ENCODE results near the gene GPR61.
A peak's percentile ranks its signal among the peaks of the same experiment; 100 is the strongest.

Gene GPR61

DNA sequence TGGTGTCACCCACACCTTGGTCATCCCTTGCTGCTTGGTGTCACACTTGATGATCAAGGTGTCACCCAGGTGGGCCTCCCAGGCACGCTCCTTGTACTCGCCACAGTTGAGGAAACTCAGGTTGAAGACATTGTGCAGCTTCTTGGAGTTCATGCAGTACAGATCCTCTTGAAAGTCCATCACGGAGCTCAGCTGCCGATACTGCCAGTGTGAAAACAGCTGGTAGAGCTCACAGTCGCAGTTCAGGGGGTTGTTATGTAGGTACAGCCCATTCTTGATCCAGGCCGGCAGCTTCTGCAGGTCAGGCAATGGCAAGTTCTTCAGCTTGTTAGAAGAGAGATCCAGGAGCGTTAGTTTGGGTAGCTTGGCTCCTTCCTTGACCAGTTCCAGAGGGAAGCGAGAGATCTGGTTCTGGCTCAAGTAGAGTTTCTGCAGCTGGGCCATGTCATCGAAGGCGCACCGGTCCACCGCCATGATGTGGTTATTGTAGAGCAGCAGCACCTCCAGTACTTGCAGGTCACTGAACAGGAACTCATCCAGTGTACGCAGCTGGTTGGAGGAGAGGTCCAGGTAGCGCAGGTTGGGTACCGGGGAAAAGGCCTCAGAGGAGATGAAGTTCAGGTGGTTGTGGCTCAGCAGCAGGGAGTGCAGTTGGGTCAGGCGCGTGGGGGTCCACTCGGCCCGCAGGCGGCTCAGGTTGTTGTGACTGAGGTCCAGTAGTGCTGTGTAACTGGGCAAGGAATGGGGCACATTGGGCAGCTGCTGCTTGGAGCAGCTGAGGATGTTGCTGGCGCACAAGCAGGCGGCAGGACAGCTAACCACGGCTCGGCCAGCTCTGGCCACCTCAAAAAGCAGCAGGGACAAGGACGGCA, 31.4 kb upstream of the GPR61 start:
- DNase-seq = peak in 1 of 51 donors; percentile 11

DNA sequence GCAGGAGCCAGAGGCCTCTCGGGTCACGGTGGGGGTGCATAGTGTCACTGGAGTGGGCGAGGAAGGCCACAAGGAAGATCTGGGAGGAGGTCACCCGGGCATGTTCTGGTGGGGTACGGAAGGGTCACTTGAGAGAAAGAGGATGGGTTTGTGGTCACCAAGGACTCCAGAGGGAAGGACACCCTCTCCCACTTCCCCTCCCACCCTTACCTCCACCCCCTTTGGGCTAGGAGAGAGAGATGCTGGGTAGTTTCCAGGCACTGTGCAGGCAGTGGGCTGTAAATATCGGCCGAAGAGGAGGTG, 30.8 kb upstream of the GPR61 start:
- no peak for DNase-seq

GRCh38 chr1:109509176-109510134, 30.2 kb upstream of the GPR61 start, which contains the start of gene AMIGO1:
AMIGO1 (minus strand) TSS chr1:109509727; CDS start chr1:109508912, 815 bp downstream.
- peak in 24 of 51 donors; percentile 12 to 69 (median 30) for DNase-seq

- no peak for DNase-seq
Observed at GRCh38 chr1:109513110-109513710, 26.5 kb upstream of the GPR61 start.

GRCh38 chr1:109514846-109515245, 24.8 kb upstream of the GPR61 start:
- DNase-seq = no peak

DNA sequence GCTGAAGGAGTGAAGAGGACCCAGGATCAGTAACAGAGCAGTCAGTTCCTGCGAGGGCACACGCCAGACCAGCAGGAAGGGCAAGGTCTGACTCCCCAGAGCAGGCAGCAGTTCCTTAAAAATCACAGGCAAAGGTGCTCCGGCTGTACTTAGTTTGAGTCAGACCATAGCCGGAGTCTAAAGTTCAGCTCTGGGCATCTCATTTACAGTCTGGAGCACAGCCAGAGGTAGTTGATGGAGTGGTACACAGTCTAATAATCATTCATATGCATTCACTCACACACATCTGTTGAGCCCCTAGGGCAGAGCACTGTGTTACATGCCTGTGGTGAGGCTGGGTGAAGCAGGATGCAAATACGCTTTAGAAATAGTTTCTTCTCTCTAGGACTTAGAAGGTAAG, 22.8 kb upstream of the GPR61 start:
- DNase-seq = no peak

- no peak for DNase-seq
Observed at GRCh38 chr1:109517337-109517736, 22.3 kb upstream of the GPR61 start.

DNA sequence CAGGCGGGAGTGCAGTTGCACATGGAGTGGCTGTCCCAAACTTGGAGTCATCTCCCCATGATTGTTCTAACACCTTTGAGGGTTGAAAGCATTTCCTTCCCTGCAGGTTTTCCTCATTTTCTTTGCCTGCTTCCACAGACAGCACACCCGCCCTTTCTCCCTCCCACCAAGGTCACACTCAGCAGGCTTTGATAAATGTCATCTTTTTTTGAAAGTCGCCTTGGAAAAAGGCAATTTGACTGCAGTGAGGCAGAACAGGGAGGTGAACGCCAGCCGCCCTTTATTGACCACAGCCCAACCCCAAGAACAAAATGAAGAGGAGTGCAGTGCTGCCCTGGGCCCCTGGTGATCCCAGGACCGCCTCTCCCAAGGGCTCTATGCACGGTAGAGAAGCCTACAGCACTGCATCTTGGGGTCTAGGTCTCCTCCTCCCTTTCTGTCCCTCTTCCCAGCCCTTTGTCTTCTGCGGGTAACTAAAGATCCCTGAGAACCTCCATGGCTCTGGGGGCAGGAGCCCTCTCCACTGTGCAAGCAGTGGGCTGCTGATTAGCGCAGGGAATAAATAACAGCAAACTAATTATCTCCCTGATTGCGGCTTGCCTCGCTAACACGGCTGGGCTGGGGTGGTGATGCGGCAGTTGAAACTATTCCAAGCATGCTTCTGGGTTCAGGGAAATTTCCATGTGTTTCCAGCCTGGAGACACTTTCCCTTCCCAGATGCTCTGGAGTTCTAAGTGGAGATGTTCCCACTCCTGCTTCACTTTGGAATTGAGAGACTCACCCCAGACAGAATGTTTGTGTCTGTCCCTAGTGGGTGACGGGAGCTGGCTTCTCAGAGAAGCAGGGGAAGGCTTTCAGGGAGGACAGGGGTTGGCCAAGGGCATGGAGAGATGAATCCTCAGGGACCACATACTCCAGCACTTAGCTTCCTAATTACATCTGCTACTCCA, 18.4 kb upstream of the GPR61 start:
- DNase-seq = no peak

- no peak for DNase-seq
Observed at GRCh38 chr1:109522026-109522425, 17.6 kb upstream of the GPR61 start.

DNA sequence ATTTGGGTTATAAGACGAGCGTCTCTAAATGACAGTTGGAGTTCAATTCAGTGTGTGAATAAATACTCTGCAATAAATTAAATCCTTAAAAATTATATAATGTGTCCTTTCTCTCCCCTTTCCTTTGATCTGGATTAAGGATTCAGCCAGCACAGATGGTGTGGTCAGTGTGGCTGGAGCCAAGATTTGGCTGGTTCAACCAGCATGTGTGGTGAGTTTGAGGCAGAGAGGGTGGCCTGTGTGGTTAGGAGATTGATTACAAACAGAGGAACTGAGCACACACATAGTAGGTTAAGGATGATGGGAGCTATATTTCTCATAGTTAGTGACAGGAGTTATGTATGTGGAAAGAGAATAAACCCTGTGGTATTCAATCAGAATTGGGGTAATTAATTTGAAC, 16.0 kb upstream of the GPR61 start:
- no peak for DNase-seq

DNA sequence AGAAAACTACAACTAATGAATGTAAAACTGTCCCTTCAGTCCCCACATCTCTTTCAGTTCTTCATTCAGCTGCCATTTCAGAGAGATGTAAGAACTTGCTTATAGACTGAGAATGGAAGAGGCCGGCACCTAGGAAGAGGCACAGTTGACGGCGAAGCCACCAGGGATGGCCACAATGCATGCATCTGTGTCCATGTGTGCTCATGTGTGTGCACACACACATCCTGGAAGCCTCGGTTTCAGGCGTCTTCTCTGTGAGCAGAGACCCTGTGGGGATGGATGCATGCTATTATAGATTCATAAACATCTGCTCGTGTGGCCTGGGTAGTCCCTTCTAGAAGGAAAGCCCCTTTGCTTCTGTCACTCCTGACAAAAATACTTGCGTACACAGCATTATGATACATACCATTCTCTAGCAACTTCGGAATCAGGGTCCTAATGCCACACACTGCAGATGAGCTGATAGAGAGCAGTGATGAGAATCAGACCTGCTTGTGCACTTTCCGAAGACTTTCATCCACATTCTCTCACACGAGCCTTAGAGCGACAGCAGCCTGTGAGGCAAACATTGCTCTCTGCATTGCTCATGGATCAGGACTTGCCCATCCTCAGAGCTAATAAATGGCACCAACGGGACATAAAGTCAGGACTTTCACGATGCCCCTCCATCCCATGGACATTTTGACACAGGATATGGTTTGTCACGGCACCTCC, 12.4 kb upstream of the GPR61 start:
- no peak for DNase-seq

- no peak for DNase-seq
Observed at GRCh38 chr1:109527846-109528695, 11.6 kb upstream of the GPR61 start.

DNA sequence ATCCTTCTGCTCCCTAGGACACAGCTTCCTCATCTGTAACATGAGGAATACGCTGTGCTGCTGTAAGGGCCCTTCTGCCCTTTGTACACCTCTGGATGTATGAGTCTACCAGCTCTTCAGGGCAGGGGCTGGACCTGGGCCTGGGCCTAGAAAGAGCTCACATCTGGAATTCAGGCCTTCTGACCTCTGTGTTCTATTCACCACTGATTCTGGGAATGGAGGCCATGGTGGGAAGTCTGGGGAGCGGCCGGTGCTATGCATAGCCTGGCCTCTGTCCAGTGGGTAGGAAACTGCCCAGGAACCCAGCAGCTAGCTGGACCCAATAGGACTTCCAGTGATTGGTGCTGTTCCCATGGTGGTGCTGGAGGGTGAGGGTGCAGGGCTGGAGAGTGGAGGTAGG, 11.0 kb upstream of the GPR61 start:
- no peak for DNase-seq

DNA sequence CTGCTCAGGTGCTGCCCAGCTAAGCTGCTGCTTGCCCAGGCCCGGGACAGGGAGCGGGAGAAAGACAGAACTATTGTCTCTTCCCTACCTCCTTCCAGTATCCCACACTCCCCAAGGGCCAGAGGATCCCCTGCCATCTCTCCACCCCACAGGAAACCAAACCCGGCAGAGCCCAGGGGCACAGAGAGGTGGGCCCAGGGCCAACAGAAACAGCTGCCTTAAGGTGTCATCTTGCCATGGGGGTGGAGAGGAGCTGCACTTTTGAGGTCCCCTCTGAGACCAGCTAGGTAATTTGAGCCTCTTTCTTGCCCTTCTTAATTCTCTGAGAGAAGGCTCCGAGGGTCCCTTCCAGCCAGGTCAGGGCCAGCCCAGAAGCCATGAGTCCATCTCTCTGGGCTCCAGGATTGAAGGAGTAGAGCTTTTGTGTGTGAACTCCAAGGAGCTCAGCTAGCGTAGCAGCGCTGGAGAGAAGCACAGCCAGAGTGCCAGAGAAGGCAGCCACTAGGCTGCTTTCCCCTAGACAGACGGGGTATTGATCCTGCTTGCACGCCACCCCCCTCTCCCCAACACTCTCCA, 9.7 kb upstream of the GPR61 start:
- DNase-seq = peak in 5 of 51 donors; percentile 23 to 75 (median 61)

- DNase-seq = peak in 25 of 51 donors; percentile 18 to 78 (median 47)
Observed at GRCh38 chr1:109530457-109531087, 9.1 kb upstream of the GPR61 start.

- DNase-seq = no peak
Observed at GRCh38 chr1:109531380-109531779, 8.3 kb upstream of the GPR61 start.

DNA sequence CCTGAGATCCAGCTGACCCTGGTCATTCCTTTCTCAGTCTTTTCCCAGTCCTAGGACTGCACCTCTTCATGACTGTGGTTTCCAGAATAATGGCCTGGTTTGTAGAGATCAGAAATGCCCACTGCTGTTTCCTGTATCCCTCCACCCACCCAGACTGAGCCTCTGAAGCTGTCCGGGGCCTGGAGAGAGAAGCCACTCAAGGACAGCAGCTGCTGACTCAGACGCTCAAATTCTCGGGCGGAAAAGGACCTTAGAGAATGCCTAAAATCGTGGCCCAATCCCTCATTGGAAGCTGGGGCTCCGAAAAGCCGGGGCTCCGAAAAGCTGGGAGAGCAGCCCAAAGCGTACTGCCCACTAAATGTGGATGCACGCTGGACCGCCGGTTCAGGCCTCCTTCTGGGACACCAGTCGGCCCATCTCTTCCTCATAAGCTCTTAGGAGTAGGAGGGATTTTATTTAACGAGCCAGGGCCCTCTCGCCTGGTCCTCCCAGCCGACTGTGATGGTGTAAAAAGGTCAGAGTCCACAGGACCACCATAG, 7.8 kb upstream of the GPR61 start:
- DNase-seq = no peak
